A673 (cell line): ENCODE data around the gene KRTAP12-4. TPM values are rescaled to one million over a fixed set of nuclear protein-coding genes. Genes with fewer than 3 reads are reported as not detected.

ENCODE experiments used
- BruUV-seq: library from RNA; stranded (reverse); fragments of 400-500 nt; replicated peaks from 2 replicates; lab custom pipeline; 2021; lab: Mats Ljungman, UMichigan
- CTCF ChIA-PET: fragments of 300-600 bp; sonication (Branson Sonifier 250); formaldehyde crosslinking; loops from one replicate; lab custom pipeline; 2022; ENCODE audit warnings: antibody characterized with exemption; lab: Charles Lee
- POLR2A ChIA-PET: fragments of 300-600 bp; sonication (Branson Sonifier 250); formaldehyde crosslinking; loops from one replicate; lab custom pipeline; 2022; ENCODE audit warnings: antibody characterized with exemption; ENCODE audit not compliant: low non-redundant PET; lab: Charles Lee
- DNase-seq: peaks from one replicate; pipeline ENCODE4 v3.0.0-alpha.2; 2015; ENCODE audit warnings: low spot score
- H3K27ac ChIP-seq: fragments of 200-600 bp; sonication (generic); 2 replicates; pipeline ENCODE4 v1.5.1; 2016; ENCODE audit warnings: mixed run types, low read depth, mild to moderate bottlenecking, mixed read lengths, antibody characterized with exemption, low read length; ENCODE audit not compliant: poor library complexity, severe bottlenecking
- H3K27me3 ChIP-seq: fragments of 200-600 bp; sonication (generic); replicated peaks from 2 replicates; pipeline ENCODE4 v1.6.1; 2017; ENCODE audit warnings: mixed run types, low read depth, mild to moderate bottlenecking, mixed read lengths, antibody characterized with exemption, low read length; ENCODE audit not compliant: insufficient read depth, poor library complexity
- H3K36me3 ChIP-seq: fragments of 200-600 bp; sonication (generic); 2 replicates; pipeline ENCODE4 v1.6.1; 2016; ENCODE audit warnings: mixed run types, mild to moderate bottlenecking, mixed read lengths, antibody characterized with exemption, low read length; ENCODE audit not compliant: insufficient read depth, poor library complexity, severe bottlenecking
- H3K4me1 ChIP-seq: fragments of 200-600 bp; sonication (generic); 2 replicates; pipeline ENCODE4 v1.6.1; 2017; ENCODE audit warnings: mixed run types, mild to moderate bottlenecking, mixed read lengths, antibody characterized with exemption, low read length; ENCODE audit not compliant: insufficient read depth, poor library complexity, severe bottlenecking
- H3K4me3 ChIP-seq: fragments of 200-600 bp; sonication (generic); 2 replicates; pipeline ENCODE4 v1.5.1; 2016; ENCODE audit warnings: low read depth, mixed run types, mild to moderate bottlenecking, mixed read lengths, low read length; ENCODE audit not compliant: poor library complexity, severe bottlenecking
- H3K9me3 ChIP-seq: fragments of 200-600 bp; sonication (generic); 2 replicates; pipeline ENCODE4 v1.6.1; 2016; ENCODE audit warnings: mixed run types, low read depth, mild to moderate bottlenecking, mixed read lengths, antibody characterized with exemption, low read length; ENCODE audit not compliant: poor library complexity, severe bottlenecking
- CTCF ChIP-seq: fragments of 300-800, 200-600 bp; sonication (generic); conservative IDR thresholded peaks from 2 replicates; pipeline ENCODE4 v1.5.1; 2017; ENCODE audit warnings: low read depth, mild to moderate bottlenecking, antibody characterized with exemption, low read length, moderate library complexity, mixed read lengths
- EZH2 ChIP-seq: fragments of 200-600 bp; sonication (generic); IDR thresholded peaks from 2 replicates; pipeline ENCODE4 v1.6.1; 2017; ENCODE audit warnings: borderline replicate concordance, low read depth, mild to moderate bottlenecking, mixed read lengths, antibody characterized with exemption, low read length; ENCODE audit not compliant: poor library complexity, severe bottlenecking
- intact Hi-C: fragments of 100-400 bp; cut with micrococcal nuclease; formaldehyde crosslinking; loops from one replicate; pipeline ENCODE4 v1.10.0; 2022; ENCODE audit not compliant: unreplicated experiment
- total RNA-seq: library from RNA; stranded (reverse); gene quantifications from 2 replicates; pipeline ENCODE4 v1.2.3, GENCODE V29; 2021

The KRTAP12-4 gene
- total RNA-seq, 1 experiment from 2014 or later: 1.0 TPM

GRCh38 chr21:44609193-44609592, 45.3 kb downstream of the KRTAP12-4 start:
- CTCF ChIA-PET: no interaction called here
- BruUV-seq: no TSS peak
- no peak overlapping the region for H3K4me3 ChIP-seq
- TF ChIP-seq CTCF: no peak
- TF ChIP-seq EZH2: no peak
- H3K4me1 ChIP-seq: no peaks in the 10 kb centered on the region
- H3K36me3 ChIP-seq: no peaks in the 10 kb centered on the region
- no peak overlapping the region for H3K27ac ChIP-seq
- H3K9me3 ChIP-seq: peaks cover 25% of the 10 kb centered on the region
- POLR2A ChIA-PET: no interaction called here
- intact Hi-C loops: loop anchor here (10.0 kb wide), 1 partner anchor 64 kb away; the partner anchor contains the start of gene KRTAP10-1
- DNase-seq: no peak
- H3K27me3 ChIP-seq: no peaks in the 10 kb centered on the region

- H3K4me3 ChIP-seq: no peak overlapping the region
- no peaks in the 10 kb centered on the region for H3K27me3 ChIP-seq
- H3K9me3 ChIP-seq: peaks cover 20% of the 10 kb centered on the region
- no peaks in the 10 kb centered on the region for H3K4me1 ChIP-seq
- POLR2A ChIA-PET: no interaction called here
- BruUV-seq: no TSS peak
- TF ChIP-seq CTCF (no peak), EZH2 (no peak)
- CTCF ChIA-PET: no interaction called here
- intact Hi-C loops: loop anchor here (10.0 kb wide), 1 partner anchor 62 kb away; the partner anchor contains the start of gene KRTAP10-1
- no peak overlapping the region for H3K27ac ChIP-seq
- no peaks in the 10 kb centered on the region for H3K36me3 ChIP-seq
- no peak for DNase-seq
These were observed 48.0 kb downstream of the KRTAP12-4 start for GRCh38 chr21:44606495-44606894.

Other genes with a start within 250 kb of the KRTAP12-4 start
- 1.5 and 3.1 TPM in 2 replicates for gene LRRC3, start 199.1 kb downstream of the KRTAP12-4 start, total RNA-seq
- gene KRTAP10-1, start 114.5 kb downstream of the KRTAP12-4 start, total RNA-seq: 0.28 and 0.47 TPM in 2 replicates
- 0.26 and 0.69 TPM in 2 replicates for gene KRTAP10-2, start 103.2 kb downstream of the KRTAP12-4 start, total RNA-seq
- gene KRTAP10-3, start 95.9 kb downstream of the KRTAP12-4 start, total RNA-seq: 0.62 TPM in 1 of 2 replicates, not detected in the other
- gene KRTAP10-4, start 80.9 kb downstream of the KRTAP12-4 start, total RNA-seq: not detected in 2 replicates
- gene KRTAP10-5, start 74.1 kb downstream of the KRTAP12-4 start, total RNA-seq: 0.33 TPM in 1 of 2 replicates, not detected in the other
- gene KRTAP10-6, start 62.2 kb downstream of the KRTAP12-4 start, total RNA-seq: 0.39 TPM in 1 of 2 replicates, not detected in the other
- gene KRTAP10-7, start 54.1 kb downstream of the KRTAP12-4 start, total RNA-seq: not detected in 2 replicates
- gene KRTAP10-8, start 42.6 kb downstream of the KRTAP12-4 start, total RNA-seq: not detected in 2 replicates
- gene KRTAP10-9, start 27.6 kb downstream of the KRTAP12-4 start, total RNA-seq: not detected in 2 replicates
- not detected in 2 replicates for gene KRTAP10-10, start 17.3 kb downstream of the KRTAP12-4 start, total RNA-seq
- not detected in 2 replicates for gene KRTAP10-11, start 8.2 kb downstream of the KRTAP12-4 start, total RNA-seq
- gene KRTAP12-3, start 3.3 kb upstream of the KRTAP12-4 start, total RNA-seq: not detected in 2 replicates
- 1.6 and 1.8 TPM in 2 replicates for gene KRTAP12-2, start 12.3 kb upstream of the KRTAP12-4 start, total RNA-seq
- gene KRTAP12-1, start 27.5 kb upstream of the KRTAP12-4 start, total RNA-seq: 0.80 and 2.8 TPM in 2 replicates
- gene KRTAP10-12, start 42.5 kb upstream of the KRTAP12-4 start, total RNA-seq: not detected in 2 replicates
- gene TSPEAR, start 56.9 kb upstream of the KRTAP12-4 start, total RNA-seq: 8.3 and 12.4 TPM in 2 replicates
- gene UBE2G2, start 147.2 kb upstream of the KRTAP12-4 start, total RNA-seq: 204 and 212 TPM in 2 replicates
- gene SUMO3, start 163.4 kb upstream of the KRTAP12-4 start, total RNA-seq: 124 and 132 TPM in 2 replicates
- 216 and 217 TPM in 2 replicates for gene PTTG1IP, start 219.0 kb upstream of the KRTAP12-4 start, total RNA-seq